Frontal cortex (tissue), 4 donors: ENCODE measurements around the gene SMURF2. TPM values are rescaled to one million over a fixed set of nuclear protein-coding genes. Genes with fewer than 3 reads are reported as not detected.
"Not testable (repeated sequence)": the region's sequence is repeated elsewhere in the genome, so short reads cannot be mapped to it uniquely, and the experiment has no call there.

Experiments used
- DNase-seq, 2 donors: peaks; one replicate each; pipeline ENCODE4 v3.0.0; 2012; ENCODE audit warnings: low spot score in 2 of 2
- FAIRE-seq: peaks from 2 replicates; lab custom pipeline; 2012; peaks lifted over from hg19 to GRCh38; lab: Jason Lieb, UNC
- total RNA-seq: library from RNA; depleted of rRNA; stranded (reverse); fragments of >200 nt; gene quantifications from one replicate; pipeline ENCODE4 v1.2.3, GENCODE V29; 2014
- donor health status: control.
- donor health status: control.
- donor health status: control.

Gene SMURF2
- 64.0 TPM for total RNA-seq

DNA sequence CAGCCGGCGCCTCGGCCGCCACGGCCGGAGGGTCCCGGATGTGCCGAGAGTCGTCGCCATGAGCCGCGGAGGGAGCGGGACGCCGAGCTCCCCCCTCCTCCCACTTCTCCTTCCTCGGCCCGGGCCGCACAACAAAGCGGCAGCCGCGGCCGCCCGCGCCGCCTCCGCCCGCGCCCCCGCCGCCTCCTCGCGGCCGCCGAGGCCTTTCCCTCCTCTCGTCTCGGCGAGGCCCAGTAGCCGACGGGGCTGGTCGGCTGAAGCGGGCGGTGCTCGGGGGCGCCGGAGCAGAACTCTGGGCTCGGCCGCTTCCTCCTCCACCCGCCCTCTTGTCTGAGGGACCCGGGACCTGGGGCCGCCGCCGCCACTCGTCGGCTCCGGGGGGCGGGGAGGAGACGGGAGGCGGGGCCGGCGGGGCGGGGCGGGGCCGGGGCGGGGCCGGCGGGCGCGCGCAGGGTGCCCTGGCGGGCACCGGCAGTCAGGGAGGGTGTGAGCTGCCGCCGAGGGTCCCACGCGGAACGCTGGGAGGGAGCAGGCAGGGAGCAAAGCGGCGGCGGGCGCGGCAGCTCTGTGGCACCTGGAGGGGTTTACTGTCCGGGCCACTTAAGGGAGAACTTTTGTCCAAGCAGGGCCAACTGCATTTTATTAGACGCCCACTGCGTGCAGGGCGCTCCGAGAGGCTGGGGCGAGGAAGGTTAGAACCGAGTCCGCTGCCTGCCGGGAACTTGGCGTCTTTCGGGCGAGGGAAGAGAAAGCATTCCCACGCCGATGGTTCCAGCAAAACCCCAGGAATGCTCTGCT, at the start of gene SMURF2:
Gene SMURF2 (minus strand): TSS at position 332 of the 798 bp plus-strand sequence. CDS start 427 bp downstream, outside the sequence.
- DNase-seq = peak; percentile 90 to 92

DNA sequence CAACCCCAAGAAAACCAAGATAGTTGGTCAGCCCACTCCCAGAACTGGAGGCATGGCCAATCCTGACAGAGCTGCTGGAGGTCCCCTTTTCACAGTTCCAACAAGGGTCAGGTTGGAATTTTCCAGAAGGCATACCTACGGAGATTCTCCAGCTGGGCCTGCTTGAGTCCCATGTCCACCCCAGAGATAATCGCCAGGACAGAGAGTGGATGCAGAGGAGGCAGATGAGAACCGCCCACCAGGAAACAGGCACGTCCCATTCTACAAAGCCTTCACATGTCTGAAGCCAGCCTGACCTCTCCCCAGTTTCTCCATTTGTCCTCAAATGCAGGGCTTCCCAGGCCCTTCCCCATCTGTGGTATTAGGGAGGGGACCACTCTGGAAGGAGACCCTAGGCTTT, 47.4 kb upstream of the SMURF2 start:
- DNase-seq (no peak), FAIRE-seq (no peak)

More for the DNA sequence above, at the start of gene SMURF2:
- no peak for FAIRE-seq

DNA sequence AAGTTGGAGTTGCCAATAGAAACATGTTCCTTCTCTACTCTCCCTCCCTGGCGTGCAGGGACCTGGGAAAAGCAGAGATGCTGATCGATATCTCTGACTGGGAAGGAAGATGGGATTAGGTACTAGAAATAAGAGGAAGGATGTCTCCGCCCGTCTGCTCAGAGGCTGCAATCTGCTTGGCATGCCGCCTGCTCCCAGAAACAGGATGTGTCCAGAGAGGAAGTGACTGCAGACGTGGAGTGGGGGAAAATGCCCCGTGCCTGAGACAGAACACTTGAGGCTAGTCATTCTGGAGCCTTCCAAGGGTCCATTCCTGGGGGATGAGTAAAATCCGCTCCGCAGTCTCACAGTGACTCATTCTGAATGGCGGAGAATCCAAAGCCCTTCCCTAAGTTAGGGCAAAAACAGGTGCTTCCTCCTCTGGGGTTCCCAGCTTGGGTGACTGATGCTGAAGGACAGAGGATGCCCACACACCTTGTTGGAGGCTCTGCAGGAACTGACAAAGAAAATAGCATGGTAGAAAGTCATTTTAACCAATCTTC, 45.0 kb upstream of the SMURF2 start:
- DNase-seq (peak in 1 of 2 donors; percentile 41), FAIRE-seq (no peak)

DNA sequence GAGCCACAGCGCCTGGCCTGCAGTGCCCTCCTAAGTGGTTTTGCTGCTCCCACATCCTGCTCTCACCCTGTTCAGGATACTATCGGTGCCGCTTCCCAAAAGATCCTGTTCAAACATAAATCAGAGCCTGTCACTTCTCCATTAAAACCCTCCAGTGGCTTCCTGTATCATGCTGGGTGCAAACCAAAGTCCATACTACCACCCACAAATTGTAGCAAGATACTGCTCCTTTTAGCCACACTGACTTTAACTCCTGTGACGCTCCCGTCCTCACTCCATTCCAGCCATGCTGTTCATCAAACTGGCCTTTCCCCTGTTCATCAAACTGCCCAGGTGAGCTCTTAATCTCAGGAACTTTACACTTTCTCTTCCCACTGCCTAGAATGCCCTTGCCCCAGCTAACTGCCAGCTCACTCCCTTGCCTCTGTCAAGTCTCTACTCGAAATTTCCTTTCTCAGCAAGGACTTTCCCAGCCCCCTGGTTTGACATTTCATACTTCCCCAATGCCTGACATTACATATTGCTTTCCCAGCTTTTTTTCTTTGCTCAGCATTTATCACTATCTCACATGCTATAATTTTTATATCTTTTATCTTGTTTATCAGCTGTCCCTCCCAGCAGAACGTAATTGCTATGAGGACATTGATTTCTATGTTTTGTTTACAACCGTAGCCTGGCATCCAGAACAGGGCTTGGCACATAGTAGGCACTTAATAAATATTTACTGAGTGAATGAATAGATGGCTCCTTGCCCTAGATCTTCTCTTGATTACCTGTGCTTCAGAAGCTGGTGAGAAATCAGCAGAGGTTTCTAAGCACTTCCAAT, 44.3 kb upstream of the SMURF2 start:
- DNase-seq = no peak

DNA sequence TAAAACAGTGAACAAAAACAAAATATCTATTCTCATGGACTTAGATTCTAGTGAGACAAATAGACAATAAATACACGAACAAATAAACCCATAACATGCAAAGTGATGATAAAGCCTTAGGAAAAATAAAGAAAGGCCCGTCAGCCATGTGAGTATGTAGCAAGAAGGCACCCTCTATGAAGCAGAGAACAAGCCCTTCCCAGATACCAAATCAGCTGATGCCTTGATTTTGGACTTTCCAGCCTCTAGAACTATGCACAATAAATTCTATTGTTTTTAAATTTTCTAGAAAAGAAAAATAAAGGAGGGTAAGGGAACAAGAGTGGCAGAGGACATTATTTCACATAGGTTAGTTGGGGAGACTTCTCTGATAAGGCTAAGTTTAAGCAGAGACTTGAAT, 40.7 kb upstream of the SMURF2 start:
- FAIRE-seq (no peak), DNase-seq (no peak)

More for the DNA sequence above, 44.3 kb upstream of the SMURF2 start:
- no peak for FAIRE-seq

DNA sequence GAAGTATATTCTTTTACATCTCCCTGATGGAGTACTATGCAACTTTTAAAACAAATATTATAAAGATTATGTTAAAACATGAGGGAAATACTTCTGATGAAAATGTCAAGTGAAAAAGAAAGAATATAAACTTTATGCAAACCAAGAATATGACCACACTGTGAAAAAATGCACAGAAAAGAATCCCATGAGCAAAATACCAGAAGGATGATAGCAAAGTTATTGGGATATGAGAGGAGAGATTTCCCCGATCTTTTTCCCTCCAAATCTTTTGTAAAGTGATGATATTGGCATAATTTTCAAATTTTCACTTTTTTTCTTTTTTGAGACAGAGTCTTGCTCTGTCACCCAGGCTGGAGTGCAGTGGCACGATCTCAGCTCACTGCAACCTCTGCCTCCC, 36.6 kb upstream of the SMURF2 start:
- FAIRE-seq (no peak), DNase-seq (no peak)

DNA sequence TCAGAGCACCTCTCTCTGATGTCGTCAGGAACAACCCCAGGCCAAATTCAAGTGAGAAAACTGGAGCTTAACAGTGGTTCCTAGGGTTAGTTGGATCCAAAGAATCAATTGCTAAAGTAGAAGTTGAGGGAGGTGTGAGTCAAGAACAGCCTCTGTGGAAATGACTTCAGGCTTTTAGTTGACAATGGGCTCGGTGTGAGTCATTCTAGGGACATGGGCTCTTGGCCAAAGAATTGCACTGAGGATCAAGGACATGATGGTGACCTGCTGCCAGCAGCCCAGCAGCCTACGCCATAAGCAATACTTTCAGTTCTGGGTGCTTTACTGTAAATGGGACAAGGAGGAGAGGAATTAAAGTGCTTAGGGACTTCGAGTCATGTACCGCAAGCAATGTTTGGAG, 32.1 kb upstream of the SMURF2 start:
- FAIRE-seq (no peak), DNase-seq (no peak)

DNA sequence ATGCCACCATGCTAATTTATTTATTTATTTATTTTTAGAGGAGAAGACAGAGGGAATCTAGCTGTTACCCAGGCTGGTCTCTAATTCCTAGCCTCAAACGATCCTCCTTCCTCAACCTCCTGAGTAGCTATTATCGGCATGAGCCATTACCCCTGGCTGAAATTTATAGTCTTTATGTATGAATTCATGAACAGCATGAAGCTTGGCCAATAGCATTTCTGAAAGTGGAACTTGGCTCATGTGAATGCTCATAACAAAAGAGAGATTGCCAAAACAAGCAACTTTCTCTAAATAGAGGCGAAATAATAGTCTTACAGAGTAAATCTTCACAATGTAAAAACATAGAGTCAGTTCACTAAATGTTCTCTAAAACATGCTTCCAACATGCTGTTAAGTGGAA, 30.1 kb upstream of the SMURF2 start:
- FAIRE-seq (no peak), DNase-seq (no peak)

DNA sequence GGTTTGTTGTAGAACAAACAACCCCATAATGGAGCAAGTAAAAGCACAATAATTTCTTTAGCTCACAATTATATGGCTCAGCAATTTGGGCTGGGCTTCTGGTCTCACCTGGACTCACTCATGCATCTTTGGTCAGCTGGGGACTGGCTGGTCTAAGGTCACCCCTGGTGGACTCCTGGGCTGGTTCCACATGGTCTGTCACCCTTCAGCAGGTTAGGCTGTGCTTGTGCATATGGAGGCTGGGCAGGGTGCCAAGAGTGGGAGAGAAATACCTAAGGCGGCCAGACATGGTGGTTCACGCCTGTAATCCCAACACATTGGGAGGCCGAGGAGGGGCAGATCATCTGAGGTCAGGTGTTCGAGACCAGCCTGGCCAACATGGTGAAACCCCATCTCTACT, 27.0 kb upstream of the SMURF2 start:
- FAIRE-seq (no peak), DNase-seq (no peak)

DNA sequence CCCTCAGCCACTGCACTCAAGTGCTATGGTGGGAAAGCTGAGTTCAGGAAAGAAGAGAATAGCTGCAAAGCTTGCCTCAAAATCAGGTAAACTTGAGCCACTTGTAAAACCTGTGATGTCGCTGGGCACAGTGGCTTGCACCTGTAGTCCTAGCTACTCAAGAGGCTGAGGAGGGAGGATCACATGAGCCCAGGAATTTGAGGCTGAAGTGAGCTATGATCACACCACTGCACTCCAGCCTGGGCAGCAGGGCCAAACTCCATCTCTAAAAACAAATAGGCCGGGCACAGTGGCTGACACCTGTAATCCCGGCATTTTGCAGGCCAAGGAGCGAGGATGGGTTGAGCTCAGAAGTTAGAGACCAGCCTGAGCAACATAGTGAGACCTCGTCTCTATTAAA, 26.4 kb upstream of the SMURF2 start:
- DNase-seq = no peak

DNA sequence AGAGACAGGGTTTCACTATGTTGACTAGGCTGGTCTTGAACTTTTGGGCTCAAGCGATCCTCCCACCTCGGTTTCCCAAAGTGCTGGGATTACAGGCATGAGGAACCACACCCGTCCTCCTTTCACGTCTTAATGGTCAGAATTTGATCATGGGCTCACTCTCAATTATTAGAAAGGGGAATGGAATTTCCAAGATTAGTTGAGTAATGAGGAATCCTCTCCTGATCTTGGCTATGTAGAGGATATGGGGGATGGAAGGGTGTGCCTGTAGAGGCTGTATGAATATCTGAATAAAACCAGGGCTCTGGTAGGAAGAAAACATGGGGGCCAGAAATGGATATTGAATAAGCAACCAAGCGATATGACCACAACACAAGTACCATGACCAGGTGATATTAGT, 25.9 kb upstream of the SMURF2 start:
- no peak for DNase-seq

More for the DNA sequence above, 26.4 kb upstream of the SMURF2 start:
- FAIRE-seq = no peak

DNA sequence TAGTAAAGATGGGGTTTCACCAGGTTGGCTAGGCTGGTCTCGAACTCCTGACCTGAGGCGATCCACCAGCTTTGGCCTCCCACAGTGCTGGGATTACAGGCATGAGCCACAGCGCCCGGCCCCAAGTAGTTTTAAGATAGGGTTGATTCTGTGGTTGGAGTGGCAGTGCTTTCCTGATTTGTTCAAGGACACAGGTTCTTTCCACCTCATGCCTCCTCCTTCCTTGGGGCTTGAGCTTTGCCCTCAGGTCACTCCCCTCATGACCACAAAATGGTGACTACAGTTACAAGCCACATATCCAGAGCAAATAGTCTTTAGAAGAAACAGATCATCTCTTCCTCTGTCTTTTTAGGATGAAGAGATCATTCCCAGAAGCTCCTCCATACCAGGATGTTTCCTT, 25.3 kb upstream of the SMURF2 start:
- FAIRE-seq = no peak
- no peak for DNase-seq

More for the DNA sequence above, 25.9 kb upstream of the SMURF2 start:
- FAIRE-seq = no peak

DNA sequence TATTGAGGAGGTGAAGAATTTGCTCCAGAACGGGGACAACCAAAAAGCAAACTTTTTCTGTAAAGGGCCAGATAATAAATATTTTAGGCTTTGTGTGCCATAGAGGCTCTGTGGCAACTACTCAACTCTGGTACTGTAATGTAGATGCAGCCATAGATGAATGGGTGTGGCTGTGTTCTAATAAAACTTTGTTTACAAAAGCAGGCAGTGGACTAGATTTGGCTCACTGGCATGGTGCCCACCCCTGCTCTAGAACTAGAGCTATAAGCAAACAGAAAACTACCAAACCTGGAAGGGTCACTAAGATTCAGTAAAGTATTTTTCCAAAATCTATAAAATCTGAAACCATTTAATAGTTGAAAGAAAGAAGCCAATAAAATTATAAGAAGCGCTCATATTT, 24.6 kb upstream of the SMURF2 start:
- DNase-seq (no peak), FAIRE-seq (no peak)

DNA sequence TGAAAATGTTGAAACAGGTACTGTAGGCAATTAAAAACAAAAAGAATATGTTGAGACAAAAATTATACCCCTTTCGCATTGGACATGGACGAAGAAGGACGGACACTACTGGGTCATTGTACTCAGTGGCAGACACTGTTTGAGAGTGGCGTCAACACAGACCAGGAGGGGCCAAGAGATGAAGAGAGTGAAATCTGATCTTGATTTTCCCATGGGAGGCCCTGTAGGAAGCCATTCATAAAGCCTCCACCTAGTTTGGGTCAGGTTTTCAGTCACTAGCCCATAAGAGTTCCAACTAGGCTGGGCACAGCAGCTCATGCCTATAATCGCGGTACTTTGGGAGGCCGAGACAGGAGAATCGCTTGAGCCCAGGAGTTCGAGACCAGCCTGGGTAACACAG, 23.6 kb upstream of the SMURF2 start:
- FAIRE-seq (no peak), DNase-seq (no peak)

DNA sequence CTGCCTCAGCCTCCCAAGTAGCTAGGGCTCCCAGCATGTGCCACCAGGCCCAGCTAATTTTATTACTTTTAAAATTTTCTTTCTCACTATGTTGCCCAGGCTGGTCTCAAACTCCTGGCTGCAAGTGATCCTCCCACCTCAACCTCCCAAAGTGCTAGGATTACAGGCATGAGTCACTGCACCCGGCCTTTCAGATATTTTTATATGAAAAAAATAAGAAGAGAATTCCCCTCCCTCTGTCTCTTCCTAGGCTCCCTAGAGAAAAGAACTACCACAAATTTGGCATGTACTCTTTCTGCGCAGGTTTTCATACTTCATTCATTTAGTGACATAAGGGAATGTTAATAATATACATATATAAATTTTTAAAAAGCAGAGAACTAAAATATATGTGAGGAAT, 21.7 kb upstream of the SMURF2 start:
- DNase-seq (no peak), FAIRE-seq (no peak)

DNA sequence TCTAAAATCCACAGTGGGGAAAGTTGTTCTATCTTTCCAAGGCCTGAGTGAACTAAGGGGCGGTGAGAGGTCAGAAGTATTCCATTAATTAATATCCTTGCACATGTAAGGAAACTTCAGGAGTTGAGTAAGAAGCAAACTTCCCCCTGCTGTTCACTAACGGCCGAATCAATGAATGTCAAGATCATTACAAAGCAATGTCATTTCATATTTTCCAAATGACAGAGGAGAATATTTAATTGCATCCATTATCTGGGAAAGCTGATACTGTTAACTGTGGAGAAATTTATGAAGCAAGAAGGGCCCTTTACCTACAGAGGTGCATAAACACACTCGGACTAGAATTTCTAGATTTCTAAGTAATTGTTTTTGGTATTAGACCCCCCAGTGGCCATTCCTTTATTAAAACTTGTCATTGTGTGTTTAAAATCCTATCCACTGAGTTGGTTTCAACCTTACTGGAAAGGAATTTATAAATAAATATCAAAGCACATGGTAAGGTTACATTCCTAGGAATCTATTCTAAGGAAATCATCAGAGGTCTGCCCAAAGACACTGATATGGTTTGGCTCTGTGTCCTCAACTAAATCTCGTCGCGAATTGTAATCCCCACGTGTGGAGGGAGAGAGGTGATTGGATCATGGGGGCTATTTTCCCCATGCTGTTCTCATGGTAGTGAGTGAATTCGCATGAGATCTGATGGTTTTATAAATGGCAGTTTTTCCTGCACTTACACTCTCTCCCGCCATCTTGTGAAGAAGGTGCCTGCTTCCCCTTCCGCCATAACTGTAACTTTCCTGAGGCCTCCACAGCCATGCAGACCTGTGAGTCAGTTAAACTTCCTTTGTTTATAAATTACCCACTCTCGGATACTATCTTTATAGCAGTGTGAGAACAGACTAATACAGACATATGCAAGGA, 20.4 kb upstream of the SMURF2 start:
- DNase-seq (no peak), FAIRE-seq (no peak)

DNA sequence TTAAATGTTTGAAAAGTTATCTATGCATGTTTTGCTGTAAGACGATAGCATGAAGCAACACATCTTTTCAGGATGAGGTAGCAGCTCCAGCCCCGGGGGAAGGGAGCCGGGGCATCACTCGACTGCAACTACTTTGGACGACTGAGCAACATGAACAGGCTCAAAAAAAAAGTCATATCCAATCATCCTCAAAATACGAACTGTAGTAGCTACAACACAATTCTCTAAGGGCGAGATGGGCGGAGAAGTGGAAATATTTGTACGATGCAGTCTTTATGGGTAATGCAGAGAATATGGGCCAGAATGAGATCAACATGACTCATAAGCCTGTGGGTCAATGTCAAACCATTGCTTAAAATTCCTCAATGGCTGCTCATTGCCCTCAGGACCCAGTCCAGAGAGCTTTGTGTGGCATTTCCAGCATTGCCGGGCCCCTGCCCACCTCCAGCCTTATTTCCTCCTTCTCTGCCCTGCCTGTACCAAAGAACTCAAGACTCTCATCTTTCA, 17.7 kb upstream of the SMURF2 start:
- no peak for DNase-seq
- FAIRE-seq = no peak

DNA sequence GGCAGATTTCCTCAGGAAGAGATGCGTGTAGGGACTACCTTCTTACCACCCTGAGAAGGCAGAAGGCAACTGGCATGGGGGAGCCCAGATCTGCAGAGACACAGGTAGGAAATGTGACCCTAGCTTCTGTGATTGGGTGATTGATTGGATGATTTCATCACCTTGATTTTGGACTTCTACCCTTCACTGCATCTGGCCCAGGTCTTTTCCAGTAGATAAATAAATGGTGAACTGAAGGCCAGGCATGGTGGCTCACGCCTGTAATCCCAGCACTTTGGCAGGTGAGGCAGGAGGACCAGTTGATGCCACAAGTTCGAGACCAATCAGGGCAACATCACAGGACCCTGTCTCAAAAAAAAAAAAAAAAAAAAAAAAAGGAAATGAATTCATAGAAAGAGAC, 14.7 kb upstream of the SMURF2 start:
- FAIRE-seq (no peak), DNase-seq (no peak)

DNA sequence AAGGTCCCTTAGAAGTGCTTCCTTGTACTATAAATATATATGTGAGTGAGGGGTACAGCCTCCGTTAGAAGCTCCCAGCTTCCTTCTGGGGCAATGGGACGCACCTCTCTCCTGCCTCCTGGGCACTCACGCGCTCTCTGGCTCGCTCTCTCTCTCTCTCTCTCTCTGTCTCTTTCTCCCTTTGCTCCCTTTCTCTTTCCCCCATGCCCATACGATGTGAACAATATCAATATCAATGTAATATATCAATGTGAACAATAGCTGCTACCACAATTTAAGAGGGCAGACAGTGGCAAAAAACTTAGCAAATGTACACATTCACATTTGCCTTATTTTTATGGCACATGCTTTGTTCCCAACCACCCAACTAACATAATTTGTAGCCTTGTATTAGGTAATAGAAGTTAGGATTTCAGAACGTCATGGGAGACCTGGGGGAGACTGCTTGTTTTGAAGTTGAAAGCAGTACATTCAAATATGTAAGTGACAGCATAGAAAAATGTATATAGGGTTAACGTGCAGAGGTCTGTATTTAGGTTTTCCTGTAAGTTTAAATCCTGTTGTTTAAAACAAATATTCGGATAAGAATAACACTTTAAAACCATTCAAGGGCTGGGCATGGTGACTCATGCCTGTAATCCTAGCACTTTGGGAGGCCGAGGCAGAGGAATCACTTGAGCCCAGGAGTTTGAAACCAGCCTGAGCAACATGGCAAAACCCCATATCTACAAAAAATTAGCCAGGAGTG, 8.9 kb upstream of the SMURF2 start:
- FAIRE-seq, DNase-seq: not testable (repeated sequence)
